Measurements from ENCODE around the gene RHOU. TPM values are rescaled to one million over a fixed set of nuclear protein-coding genes. Genes with fewer than 3 reads are reported as not detected.
A peak's percentile ranks its signal among the peaks of the same experiment; 100 is the strongest.

RHOU gene
- total and polyA plus RNA-seq, 2 of the 13 experiments (the other 11 are each of a cell fraction or from before 2014, with no cell fraction given) = 11.9 to 18.5 TPM

DNA sequence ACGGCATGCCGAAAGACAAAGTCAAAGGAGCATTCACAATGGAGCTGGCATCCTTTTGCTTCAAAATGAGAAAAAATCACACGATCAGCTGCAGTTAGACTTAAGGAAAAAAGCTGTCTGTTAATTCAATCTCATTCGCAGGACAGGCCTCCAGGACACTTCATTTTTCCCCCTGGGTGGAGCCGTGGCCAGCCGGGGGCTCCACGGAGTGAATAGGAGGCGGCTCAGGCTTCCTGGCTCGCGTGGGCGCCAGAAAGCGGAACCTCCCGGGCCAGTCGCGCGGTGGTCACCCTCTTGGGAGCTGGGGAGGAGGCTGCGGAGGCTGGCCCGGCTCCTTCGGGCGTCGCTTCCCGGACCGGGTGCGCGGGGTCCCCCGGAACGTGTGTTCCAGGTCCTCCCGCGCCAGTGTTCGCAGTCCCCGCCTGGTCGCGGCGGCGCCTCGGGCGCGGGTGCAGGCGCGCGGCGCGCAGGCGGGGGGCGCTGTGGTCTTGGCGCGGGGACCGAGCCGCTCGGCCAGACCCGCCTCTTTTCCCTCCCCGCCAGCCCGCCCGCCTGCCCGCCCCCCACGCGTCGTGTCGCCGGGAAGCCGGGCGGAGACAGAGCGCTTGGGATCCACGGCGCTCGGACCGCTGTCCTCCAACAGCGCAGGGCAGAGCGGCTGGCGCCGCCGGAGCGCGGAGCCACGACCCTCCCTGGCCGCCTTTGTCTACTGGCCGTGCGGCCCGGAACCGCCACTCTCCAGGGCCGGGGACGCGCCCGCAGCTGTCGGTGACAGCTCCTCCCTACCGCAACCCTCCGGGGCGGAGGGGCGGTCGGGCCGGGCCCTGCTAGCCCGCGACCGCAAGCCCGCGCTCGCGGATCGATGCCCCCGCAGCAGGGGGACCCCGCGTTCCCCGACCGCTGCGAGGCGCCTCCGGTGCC, at the start of gene RHOU (continued):
- TF ChIP-seq ZNF264 (CRISPR knock-in tag; IDR thresholded peaks at IDR 0.05) = no peak
- no peak for TF ChIP-seq ZNF383 (CRISPR knock-in tag; IDR thresholded peaks at IDR 0.05; ENCODE audit: borderline replicate concordance)
- TF ChIP-seq HDAC6 (IDR thresholded peaks at IDR 0.05; ENCODE audit: low read depth, low read length) = no peak
- TF ChIP-seq, protein P1, sequence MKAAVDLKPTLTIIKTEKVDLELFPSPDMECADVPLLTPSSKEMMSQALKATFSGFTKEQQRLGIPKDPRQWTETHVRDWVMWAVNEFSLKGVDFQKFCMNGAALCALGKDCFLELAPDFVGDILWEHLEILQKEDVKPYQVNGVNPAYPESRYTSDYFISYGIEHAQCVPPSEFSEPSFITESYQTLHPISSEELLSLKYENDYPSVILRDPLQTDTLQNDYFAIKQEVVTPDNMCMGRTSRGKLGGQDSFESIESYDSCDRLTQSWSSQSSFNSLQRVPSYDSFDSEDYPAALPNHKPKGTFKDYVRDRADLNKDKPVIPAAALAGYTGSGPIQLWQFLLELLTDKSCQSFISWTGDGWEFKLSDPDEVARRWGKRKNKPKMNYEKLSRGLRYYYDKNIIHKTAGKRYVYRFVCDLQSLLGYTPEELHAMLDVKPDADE (CRISPR knock-in tag; IDR thresholded peaks at IDR 0.05) = peak; percentile 80; the same call in 1 of the 2 replicates
- TF ChIP-seq, protein P2, sequence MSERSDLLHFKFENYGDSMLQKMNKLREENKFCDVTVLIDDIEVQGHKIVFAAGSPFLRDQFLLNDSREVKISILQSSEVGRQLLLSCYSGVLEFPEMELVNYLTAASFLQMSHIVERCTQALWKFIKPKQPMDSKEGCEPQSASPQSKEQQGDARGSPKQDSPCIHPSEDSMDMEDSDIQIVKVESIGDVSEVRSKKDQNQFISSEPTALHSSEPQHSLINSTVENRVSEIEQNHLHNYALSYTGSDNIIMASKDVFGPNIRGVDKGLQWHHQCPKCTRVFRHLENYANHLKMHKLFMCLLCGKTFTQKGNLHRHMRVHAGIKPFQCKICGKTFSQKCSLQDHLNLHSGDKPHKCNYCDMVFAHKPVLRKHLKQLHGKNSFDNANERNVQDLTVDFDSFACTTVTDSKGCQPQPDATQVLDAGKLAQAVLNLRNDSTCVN (CRISPR knock-in tag; IDR thresholded peaks at IDR 0.05; ENCODE audit: borderline replicate concordance) = 0 out of 2 replicates have a peak, but pooled peaks have one; percentile 47
- TF ChIP-seq, protein P3, sequence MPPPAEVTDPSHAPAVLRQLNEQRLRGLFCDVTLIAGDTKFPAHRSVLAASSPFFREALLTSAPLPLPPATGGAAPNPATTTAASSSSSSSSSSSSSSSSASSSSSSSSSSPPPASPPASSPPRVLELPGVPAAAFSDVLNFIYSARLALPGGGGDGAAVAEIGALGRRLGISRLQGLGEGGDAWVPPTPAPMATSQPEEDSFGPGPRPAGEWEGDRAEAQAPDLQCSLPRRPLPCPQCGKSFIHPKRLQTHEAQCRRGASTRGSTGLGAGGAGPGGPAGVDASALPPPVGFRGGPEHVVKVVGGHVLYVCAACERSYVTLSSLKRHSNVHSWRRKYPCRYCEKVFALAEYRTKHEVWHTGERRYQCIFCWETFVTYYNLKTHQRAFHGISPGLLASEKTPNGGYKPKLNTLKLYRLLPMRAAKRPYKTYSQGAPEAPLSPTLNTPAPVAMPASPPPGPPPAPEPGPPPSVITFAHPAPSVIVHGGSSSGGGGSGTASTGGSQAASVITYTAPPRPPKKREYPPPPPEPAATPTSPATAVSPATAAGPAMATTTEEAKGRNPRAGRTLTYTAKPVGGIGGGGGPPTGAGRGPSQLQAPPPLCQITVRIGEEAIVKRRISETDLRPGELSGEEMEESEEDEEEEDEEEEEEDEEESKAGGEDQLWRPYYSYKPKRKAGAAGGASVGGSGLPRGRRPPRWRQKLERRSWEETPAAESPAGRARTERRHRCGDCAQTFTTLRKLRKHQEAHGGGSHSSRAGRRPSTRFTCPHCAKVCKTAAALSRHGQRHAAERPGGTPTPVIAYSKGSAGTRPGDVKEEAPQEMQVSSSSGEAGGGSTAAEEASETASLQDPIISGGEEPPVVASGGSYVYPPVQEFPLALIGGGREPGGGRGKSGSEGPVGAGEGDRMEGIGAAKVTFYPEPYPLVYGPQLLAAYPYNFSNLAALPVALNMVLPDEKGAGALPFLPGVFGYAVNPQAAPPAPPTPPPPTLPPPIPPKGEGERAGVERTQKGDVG (CRISPR knock-in tag; IDR thresholded peaks at IDR 0.05; ENCODE audit: borderline replicate concordance) = no peak
- TF ChIP-seq, protein P4, sequence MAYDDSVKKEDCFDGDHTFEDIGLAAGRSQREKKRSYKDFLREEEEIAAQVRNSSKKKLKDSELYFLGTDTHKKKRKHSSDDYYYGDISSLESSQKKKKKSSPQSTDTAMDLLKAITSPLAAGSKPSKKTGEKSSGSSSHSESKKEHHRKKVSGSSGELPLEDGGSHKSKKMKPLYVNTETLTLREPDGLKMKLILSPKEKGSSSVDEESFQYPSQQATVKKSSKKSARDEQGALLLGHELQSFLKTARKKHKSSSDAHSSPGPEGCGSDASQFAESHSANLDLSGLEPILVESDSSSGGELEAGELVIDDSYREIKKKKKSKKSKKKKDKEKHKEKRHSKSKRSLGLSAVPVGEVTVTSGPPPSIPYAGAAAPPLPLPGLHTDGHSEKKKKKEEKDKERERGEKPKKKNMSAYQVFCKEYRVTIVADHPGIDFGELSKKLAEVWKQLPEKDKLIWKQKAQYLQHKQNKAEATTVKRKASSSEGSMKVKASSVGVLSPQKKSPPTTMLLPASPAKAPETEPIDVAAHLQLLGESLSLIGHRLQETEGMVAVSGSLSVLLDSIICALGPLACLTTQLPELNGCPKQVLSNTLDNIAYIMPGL (CRISPR knock-in tag; IDR thresholded peaks at IDR 0.05; ENCODE audit: borderline replicate concordance in 1 of 2, low read depth in 1 of 2) = peak; percentile 60 to 93
- TF ChIP-seq ZKSCAN5 (CRISPR knock-in tag; IDR thresholded peaks at IDR 0.05) = no peak
- TF ChIP-seq ZFP36 (IDR thresholded peaks at IDR 0.05; ENCODE audit: borderline replicate concordance, low read depth, low read length, partially characterized antibody) = no peak
- TF ChIP-seq, protein P5, sequence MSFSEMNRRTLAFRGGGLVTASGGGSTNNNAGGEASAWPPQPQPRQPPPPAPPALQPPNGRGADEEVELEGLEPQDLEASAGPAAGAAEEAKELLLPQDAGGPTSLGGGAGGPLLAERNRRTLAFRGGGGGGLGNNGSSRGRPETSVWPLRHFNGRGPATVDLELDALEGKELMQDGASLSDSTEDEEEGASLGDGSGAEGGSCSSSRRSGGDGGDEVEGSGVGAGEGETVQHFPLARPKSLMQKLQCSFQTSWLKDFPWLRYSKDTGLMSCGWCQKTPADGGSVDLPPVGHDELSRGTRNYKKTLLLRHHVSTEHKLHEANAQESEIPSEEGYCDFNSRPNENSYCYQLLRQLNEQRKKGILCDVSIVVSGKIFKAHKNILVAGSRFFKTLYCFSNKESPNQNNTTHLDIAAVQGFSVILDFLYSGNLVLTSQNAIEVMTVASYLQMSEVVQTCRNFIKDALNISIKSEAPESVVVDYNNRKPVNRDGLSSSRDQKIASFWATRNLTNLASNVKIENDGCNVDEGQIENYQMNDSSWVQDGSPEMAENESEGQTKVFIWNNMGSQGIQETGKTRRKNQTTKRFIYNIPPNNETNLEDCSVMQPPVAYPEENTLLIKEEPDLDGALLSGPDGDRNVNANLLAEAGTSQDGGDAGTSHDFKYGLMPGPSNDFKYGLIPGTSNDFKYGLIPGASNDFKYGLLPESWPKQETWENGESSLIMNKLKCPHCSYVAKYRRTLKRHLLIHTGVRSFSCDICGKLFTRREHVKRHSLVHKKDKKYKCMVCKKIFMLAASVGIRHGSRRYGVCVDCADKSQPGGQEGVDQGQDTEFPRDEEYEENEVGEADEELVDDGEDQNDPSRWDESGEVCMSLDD (CRISPR knock-in tag; IDR thresholded peaks at IDR 0.05; ENCODE audit: borderline replicate concordance) = 0 out of 2 replicates have a peak, but pooled peaks have one; percentile 24
- no peak for TF ChIP-seq U2AF2 (IDR thresholded peaks at IDR 0.05; ENCODE audit: low read depth, low read length)

Data from HepG2 (cell line).